Ishikawa (cell line): Measurements from ENCODE around the gene LIX1.
A peak's percentile ranks its signal among the peaks of the same experiment; 100 is the strongest.

ENCODE experiments used
- CEBPB ChIP-seq: IDR thresholded peaks from 2 replicates; pipeline ENCODE4 v1.6.1; 2012
- CREB1 ChIP-seq: IDR thresholded peaks from 2 replicates; pipeline ENCODE4 v1.6.1; 2012; ENCODE audit warnings: low read depth
- EGR1 ChIP-seq: IDR thresholded peaks from 2 replicates; pipeline ENCODE4 v1.6.1; 2012
- EP300 ChIP-seq: IDR thresholded peaks from 2 replicates; pipeline ENCODE4 v1.6.1; 2012; ENCODE audit warnings: borderline replicate concordance
- FOXM1 ChIP-seq: IDR thresholded peaks from 2 replicates; pipeline ENCODE4 v1.6.1; 2012; ENCODE audit warnings: low read depth, borderline replicate concordance
- NFIC ChIP-seq: IDR thresholded peaks from 2 replicates; pipeline ENCODE4 v1.6.1; 2012
- RAD21 ChIP-seq: IDR thresholded peaks from 2 replicates; pipeline ENCODE4 v1.6.1; 2012; ENCODE audit warnings: low read depth
- TAF1 ChIP-seq: IDR thresholded peaks from 2 replicates; pipeline ENCODE4 v1.6.1; 2012; ENCODE audit warnings: low read depth, mild to moderate bottlenecking
- TCF12 ChIP-seq: IDR thresholded peaks from 2 replicates; pipeline ENCODE4 v1.6.1; 2012; ENCODE audit warnings: low read depth
- TEAD4 ChIP-seq: IDR thresholded peaks from 2 replicates; pipeline ENCODE4 v1.6.1; 2012
- YY1 ChIP-seq: IDR thresholded peaks from 2 replicates; pipeline ENCODE4 v1.6.1; 2012; ENCODE audit warnings: low read depth
- ZBTB7A ChIP-seq: IDR thresholded peaks from 2 replicates; pipeline ENCODE4 v1.6.1; 2012; ENCODE audit warnings: low read depth
- TF ChIP-seq, protein P1 (sequence below): IDR thresholded peaks from 2 replicates; pipeline ENCODE4 v1.6.1; 2012; ENCODE audit warnings: low read depth, mild to moderate bottlenecking
- TF ChIP-seq, protein P2 (sequence below): IDR thresholded peaks from 2 replicates; pipeline ENCODE4 v1.6.1; 2012
- TF ChIP-seq, protein P3 (sequence below): IDR thresholded peaks from 2 replicates; pipeline ENCODE4 v1.6.1; 2012

Gene LIX1

DNA sequence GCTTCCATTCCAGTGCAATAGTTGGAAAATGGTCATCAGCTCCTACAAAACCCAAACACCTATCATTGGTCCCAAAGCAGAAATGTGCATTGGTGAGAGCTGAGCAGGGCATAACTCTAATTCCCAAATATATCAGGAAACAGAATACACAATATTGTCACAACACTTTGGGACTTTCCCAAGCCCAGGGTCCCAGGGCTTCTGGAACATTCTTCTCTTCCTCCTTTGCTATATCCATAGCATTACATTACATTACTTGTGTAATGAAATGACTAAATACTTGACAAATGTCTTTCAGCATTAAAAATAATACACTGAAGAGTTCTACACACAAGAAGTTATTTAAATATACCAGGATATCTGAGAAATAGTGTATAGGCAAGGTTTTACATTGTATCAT, 45.6 kb downstream of the LIX1 start:
- TF ChIP-seq CREB1 = no peak
- TF ChIP-seq FOXM1 = no peak
- TF ChIP-seq RAD21 = no peak
- no peak for TF ChIP-seq TCF12

DNA sequence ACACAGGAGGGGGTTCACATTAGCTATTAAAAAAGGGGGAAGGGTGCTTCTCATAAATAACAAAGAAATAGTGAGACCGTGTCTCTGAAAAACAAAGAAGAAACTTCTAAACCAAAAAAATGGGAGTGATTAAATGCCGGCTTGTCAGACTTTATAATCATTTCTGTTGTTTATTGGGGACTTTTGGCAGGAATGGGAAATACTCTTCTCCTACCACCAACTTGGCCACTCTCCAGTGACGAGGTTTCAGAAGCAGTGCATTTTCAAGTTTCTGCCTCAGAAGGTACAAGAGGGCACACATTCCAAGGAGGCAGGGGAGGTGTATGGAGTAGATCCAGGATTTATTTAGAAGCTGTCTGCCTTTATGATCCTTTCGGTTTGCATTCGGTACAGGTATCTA, 46.2 kb downstream of the LIX1 start:
- TF ChIP-seq NFIC (peak; percentile 49), CEBPB (no peak), TEAD4 (peak; percentile 73)
- TF ChIP-seq, protein P1, sequence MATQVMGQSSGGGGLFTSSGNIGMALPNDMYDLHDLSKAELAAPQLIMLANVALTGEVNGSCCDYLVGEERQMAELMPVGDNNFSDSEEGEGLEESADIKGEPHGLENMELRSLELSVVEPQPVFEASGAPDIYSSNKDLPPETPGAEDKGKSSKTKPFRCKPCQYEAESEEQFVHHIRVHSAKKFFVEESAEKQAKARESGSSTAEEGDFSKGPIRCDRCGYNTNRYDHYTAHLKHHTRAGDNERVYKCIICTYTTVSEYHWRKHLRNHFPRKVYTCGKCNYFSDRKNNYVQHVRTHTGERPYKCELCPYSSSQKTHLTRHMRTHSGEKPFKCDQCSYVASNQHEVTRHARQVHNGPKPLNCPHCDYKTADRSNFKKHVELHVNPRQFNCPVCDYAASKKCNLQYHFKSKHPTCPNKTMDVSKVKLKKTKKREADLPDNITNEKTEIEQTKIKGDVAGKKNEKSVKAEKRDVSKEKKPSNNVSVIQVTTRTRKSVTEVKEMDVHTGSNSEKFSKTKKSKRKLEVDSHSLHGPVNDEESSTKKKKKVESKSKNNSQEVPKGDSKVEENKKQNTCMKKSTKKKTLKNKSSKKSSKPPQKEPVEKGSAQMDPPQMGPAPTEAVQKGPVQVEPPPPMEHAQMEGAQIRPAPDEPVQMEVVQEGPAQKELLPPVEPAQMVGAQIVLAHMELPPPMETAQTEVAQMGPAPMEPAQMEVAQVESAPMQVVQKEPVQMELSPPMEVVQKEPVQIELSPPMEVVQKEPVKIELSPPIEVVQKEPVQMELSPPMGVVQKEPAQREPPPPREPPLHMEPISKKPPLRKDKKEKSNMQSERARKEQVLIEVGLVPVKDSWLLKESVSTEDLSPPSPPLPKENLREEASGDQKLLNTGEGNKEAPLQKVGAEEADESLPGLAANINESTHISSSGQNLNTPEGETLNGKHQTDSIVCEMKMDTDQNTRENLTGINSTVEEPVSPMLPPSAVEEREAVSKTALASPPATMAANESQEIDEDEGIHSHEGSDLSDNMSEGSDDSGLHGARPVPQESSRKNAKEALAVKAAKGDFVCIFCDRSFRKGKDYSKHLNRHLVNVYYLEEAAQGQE = no peak

DNA sequence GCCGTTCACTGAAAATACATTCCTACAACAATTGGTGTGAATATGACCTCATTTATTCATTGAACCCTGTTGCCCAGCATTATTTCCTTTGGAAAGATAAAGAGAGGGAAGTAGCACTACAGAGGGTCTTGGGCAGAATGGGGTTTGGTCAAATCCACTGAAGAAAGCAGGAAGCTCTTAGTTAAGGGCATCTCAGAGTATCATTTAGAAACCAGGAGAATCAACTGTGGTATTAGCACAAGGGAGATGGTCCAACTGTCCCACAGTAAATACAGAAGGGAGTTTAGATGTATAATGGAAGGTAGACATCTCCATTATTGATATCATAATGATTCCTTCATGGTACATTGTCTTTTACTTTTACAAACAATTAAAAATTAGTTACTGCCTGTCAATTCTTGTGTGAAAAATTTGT, 47.1 kb downstream of the LIX1 start:
- TF ChIP-seq CREB1 = no peak
- no peak for TF ChIP-seq TAF1
- TF ChIP-seq CEBPB = no peak
- TF ChIP-seq YY1 = no peak
- no peak for TF ChIP-seq RAD21
- TF ChIP-seq, protein P1 = no peak
- TF ChIP-seq, protein P2, sequence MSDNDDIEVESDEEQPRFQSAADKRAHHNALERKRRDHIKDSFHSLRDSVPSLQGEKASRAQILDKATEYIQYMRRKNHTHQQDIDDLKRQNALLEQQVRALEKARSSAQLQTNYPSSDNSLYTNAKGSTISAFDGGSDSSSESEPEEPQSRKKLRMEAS = no peak
- TF ChIP-seq TCF12 = no peak
- TF ChIP-seq ZBTB7A = no peak
- no peak for TF ChIP-seq NFIC
- TF ChIP-seq FOXM1 = no peak
- no peak for TF ChIP-seq EP300
- no peak for TF ChIP-seq EGR1
- no peak for TF ChIP-seq TEAD4

DNA sequence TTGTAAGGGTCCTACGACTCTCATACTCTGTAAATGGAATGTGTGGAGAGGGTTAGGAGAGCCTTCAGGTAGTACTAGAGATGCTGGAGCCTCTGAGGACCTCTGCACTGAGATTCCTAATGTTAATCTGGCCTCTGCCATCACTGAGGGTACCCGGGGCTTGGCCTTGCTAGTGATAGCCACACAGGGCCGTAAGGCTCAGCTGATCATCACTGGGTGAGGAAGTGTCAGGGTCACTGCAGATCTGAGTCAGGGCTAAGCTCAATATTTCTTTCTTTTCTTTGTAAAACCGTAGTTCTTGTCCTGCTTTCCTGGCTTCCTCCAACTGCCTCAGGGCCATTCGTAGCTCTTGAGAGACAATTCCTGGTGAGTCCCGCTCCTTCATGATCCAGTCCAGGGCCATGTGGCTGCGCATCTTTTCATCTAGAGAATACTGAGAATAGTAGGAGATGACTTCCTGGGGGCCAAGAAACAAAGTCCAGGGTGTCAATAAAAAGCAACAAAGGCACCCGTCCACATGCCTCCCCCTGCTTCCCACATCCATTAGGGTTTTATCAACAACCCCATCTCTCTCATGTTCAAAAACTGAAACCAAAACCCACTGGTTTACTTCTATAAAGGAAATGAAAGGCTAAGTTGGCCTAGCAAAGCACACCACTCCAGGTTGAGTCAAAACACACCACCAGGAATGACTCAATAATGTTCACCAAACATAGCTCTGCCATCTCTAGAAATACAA, 47.7 kb downstream of the LIX1 start:
- TF ChIP-seq ZBTB7A (no peak), EP300 (no peak), CREB1 (no peak), TAF1 (no peak), NFIC (no peak), RAD21 (no peak), TCF12 (no peak), EGR1 (no peak), YY1 (no peak), TEAD4 (no peak), FOXM1 (no peak), CEBPB (no peak)
- TF ChIP-seq, protein P1 = no peak
- TF ChIP-seq, protein P3, sequence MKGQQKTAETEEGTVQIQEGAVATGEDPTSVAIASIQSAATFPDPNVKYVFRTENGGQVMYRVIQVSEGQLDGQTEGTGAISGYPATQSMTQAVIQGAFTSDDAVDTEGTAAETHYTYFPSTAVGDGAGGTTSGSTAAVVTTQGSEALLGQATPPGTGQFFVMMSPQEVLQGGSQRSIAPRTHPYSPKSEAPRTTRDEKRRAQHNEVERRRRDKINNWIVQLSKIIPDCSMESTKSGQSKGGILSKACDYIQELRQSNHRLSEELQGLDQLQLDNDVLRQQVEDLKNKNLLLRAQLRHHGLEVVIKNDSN = no peak
- TF ChIP-seq, protein P2 = no peak

DNA sequence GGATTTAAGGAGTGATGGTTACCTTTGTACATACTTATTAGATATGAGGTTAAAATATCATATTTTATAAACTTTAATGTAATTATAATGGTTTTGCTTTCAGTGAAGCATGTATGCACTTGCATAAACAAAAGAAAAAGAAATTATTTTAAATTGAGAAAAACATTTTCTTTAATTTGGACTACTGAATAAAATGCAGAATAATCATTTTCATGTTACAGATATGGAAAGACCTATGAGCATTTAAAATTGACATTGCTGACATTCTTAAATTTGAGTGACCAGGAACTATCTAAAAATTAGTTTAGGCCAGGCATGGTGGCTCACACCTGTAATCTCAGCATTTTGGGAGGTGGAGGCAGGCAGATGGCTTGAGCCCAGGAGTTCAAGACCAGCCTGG, 49.2 kb downstream of the LIX1 start:
- TF ChIP-seq FOXM1 (no peak), NFIC (no peak), ZBTB7A (no peak), EGR1 (no peak), YY1 (no peak), RAD21 (no peak), CREB1 (no peak), TAF1 (no peak), CEBPB (no peak), EP300 (no peak), TEAD4 (no peak), TCF12 (no peak)
- TF ChIP-seq, protein P2 = no peak
- TF ChIP-seq, protein P1 = no peak
